SK-N-MC (cell line): ENCODE results near the gene NLRC3.

Source experiments
- EZH2 ChIP-seq: fragments of 200-600 bp; sonication (generic); IDR thresholded peaks from one replicate; pipeline ENCODE4 v1.6.1; 2017; ENCODE audit warnings: antibody characterized with exemption
- FOXP2 ChIP-seq: optimal IDR thresholded peaks from 2 replicates; pipeline ENCODE3; 2011; ENCODE audit warnings: mild to moderate bottlenecking, moderate library complexity; ENCODE audit not compliant: insufficient read depth; ENCODE audit errors: extremely low read length, control extremely low read depth
- POLR2AphosphoS5 ChIP-seq: IDR thresholded peaks from 2 replicates; pipeline ENCODE4 v1.6.1; 2012; ENCODE audit warnings: mild to moderate bottlenecking, low read depth, low read length, borderline replicate concordance

- TF ChIP-seq POLR2AphosphoS5, result no peak
- no peak for TF ChIP-seq EZH2
- TF ChIP-seq FOXP2, result no peak
Observed at GRCh38 chr16:3578610-3579551, 1.7 kb upstream of the NLRC3 start.
